ENCODE measurements around the gene SLC39A6.
"Not testable (repeated sequence)": the region's sequence is repeated elsewhere in the genome, so short reads cannot be mapped to it uniquely, and the experiment has no call there.

The SLC39A6 gene, protein sequence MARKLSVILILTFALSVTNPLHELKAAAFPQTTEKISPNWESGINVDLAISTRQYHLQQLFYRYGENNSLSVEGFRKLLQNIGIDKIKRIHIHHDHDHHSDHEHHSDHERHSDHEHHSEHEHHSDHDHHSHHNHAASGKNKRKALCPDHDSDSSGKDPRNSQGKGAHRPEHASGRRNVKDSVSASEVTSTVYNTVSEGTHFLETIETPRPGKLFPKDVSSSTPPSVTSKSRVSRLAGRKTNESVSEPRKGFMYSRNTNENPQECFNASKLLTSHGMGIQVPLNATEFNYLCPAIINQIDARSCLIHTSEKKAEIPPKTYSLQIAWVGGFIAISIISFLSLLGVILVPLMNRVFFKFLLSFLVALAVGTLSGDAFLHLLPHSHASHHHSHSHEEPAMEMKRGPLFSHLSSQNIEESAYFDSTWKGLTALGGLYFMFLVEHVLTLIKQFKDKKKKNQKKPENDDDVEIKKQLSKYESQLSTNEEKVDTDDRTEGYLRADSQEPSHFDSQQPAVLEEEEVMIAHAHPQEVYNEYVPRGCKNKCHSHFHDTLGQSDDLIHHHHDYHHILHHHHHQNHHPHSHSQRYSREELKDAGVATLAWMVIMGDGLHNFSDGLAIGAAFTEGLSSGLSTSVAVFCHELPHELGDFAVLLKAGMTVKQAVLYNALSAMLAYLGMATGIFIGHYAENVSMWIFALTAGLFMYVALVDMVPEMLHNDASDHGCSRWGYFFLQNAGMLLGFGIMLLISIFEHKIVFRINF

DNA sequence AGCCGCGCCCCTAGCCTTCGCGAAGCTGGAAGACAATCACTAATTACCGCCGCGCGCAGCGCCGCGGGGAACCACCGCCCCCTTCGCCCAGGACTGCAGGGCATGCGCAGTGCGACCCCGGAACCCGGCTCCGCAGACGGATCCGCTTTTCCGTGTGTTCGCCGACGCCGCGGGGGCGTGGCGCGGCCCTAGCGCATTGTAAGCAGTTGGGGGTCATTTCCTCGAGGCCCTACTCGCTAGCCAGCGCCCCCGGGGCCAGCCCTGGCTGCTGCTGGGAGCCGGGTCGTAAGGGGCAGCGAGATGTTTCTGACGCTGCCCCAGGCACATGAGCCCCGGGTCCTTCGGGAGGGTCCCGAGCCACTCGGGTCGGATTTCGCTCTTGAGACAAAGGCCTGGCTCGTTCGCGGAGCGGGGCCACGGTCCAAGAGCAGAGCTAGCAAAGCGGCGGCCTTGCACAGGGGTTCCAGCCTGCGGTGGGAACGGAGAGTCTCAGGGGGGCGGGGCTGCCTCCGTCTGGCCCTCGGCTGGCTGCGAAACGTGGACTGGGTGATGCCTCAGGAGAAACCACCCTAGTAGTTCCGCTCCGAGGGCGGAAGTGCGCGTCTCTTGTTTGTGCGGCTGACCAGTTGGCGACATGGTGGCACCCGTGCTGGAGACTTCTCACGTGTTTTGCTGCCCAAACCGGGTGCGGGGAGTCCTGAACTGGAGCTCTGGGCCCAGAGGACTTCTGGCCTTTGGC is at the start of gene SLC39A6, which contains the start of gene ELP2:
Gene SLC39A6 (minus strand): TSS at position 41 of the 739 bp plus-strand sequence. CDS start 2,333 bp downstream, outside the sequence.
Gene ELP2 (plus strand): TSS at position 600 of the 739 bp plus-strand sequence. CDS start 35 bp downstream, at position 635.
- DNase-seq = peak; percentile 96

DNA sequence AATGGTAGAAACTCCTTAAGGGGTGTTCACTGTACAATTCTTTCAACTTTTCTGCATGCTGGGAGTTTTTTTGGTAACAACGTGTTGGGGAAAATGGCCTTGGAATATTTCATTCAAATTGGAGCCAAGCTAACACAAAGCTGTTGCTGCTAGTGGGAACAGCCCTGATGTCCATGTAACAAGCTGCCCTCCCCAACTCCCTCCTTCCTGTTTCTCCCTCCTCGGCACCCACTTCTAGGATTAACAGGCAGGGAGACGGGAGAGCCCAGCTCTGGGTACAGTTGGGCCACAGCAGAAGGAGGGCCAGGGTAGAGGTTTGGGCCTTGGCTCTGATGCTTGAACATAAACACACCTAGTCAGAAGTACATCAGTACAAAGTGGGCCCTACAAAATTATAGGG is 48.8 kb upstream of the SLC39A6 start:
- DNase-seq = no peak

DNA sequence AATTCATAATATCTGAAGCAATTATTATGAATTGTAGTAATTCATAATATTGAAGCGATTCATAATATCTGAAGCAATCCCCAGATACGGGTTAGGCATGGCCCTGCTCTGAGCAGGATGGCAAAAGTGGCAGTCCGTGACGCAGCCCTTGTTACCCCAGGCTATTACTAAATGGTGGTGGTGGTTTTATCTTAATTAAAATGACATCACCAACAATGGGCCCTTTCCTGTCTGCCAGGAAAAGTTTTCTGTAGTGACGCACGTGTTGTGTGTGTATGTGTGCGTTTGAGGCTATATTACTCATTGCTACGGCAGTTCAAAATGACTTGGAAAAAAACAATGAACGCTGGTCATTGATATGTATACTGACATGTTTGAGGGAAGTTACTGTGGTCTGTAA is 47.6 kb upstream of the SLC39A6 start:
- DNase-seq = no peak

DNA sequence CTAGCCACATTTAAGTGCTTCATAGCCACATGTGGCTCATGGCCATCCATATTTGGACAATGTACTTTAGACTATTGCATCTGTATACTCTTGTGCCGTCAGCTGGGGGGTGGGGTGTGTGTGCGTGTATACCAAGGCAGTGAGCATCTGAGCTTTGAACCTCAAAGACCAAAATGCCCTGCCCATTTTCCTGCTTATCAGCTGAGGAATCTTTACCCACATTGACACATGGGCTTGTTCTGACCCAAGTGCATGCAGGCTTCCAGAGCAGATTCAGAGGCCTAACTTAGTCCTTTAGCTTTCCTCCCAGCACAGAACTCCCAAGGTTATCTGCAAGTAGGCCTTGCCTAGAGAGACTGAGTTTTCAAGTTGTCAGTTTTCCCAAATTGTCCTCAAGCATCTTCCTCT is 47.0 kb upstream of the SLC39A6 start:
- DNase-seq = no peak

DNA sequence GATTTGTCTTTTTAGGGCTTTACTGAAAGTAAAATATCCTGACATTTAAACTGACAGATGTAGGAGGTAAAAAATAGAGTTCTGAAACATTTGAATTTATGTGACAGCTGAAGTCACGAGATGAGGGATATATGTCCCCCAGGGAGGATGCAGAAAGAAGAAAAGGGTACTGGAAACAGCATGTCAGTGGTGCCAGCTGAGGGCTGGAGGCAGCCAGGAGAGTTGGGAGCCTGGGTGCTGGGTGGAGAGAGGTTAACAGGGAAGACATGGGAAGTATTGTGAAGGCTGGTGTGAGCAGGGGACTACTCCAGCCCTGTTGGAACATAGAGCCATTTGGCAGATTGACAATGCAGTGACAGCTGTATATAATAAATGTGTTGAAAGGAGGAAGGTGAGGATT is 46.3 kb upstream of the SLC39A6 start:
- DNase-seq = no peak

DNA sequence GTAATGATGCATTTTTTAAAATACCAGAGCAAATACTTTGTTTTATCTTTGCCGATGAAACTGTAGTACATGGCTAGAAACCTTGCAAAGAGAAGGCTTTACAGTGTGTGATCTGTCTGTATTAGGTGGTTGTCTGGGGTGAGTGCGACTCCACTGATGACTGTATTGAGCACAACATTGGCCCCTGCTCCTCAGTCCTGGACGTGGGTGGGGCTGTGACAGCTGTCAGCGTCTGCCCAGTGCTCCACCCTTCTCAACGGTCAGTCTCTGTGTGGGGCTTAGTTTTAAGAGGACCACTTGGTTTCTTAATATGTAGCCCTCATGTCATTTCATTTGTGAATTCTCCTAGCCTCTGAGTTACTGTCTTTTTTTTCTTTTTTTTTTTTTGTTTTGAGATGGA is 40.8 kb upstream of the SLC39A6 start:
- DNase-seq = no peak

DNA sequence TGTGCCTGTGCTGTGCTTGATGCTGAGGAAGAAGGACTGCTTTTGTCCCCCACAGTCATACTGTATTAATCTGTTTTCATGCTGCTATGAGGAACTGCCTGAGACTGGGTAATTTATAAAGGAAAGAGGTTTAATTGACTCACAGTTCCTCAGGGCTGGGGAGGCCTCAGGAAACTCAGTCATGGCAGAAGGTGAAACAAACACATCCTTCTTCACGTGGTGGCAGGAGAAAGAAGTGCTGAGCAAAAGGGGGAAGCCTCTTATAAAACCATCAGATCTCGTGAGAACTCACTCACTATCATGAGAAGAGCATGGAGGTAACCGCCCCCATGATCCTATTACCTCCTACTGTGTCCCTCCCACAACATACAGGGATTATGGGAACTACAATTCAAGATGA is 39.2 kb upstream of the SLC39A6 start:
- not testable (repeated sequence) for DNase-seq

DNA sequence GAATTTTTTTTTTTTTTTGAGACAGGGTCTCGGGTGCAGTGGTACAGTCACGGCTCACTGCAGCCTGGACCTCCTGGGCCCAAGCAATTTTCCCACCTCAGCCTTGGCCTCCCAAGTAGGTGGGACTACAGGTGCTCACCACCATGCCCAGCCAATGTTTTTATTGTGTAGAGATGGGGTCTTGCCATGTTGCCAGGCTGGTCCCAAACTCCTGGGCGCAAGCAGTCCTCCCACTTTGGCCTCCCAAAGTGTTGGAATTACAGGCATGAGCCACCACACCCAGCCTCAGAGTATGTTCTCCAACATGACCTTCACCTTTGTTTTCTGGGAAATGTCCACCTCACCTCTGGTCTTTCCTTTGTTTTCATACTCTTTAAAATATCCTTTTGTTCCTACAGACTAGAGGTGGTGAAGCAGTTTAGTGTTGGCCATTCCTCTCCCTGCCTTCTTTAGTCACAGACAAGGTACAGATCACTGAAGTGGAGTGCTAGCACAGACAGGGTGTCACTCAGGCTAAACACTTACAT is 38.6 kb upstream of the SLC39A6 start:
- no peak for DNase-seq

DNA sequence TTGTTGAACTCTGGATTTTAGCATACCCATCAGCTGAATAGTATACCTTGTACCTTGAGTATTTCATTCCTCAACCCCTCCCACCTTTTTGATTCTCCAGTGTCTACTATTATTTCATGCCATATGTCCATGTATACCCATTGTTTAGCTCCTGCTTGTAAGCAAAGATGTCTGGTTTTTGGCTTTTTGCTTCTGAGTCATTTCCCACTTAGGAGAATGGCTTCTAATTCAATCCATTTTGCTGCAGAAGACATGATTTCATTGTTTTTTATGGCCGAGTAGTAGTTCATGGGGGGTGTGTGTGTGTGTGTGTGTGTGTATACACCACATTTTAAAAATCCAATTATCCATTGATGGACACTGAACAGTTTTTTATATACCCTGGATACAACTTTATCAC is 33.8 kb upstream of the SLC39A6 start:
- DNase-seq = no peak

DNA sequence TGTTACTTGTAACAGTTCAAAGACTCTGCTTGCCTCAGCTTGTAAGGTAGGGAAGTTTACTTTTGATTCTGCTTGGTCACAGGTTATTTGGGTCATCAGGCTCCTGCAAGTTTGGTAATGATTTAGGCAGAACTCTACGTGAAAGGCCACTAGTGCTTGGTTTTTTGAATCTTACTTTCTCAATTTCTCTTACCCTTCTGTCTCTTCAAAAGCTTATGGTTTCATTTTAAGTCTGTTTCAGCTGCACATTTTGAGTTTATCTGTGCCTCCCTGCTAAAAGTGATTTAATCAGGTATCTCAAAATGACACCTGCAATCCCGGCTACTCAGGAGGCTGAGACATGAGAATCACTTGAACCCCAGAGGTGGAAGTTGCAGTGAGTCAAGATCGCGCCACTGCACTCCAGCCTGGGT is 31.8 kb upstream of the SLC39A6 start:
- no peak for DNase-seq

DNA sequence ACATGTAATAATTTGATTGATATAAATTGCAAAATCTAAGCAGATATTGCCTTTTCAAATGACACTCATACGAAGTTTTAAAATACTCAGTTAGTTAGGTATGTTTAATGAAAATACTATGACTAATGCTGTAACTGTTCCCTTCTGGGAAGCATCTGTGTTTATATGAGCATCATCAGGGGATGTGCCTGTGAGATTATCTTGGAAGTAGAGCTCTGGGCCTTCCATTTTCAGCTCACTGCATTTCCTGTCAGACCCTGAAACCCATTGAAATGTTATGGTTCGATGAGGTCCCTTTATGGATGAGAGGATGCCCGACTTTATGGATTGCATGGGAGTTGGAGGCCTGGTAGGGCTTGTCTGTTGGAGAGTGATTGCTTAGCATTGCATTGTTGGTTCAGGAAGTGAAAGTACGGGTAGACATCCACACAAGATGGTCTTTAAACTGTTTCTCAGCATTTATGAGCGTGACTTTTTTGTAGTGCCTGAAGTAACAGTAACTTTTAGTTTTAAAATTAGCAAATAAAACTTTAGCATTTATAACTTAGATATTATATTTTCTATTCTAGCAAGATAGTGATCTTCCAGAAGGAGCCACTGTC is 29.2 kb upstream of the SLC39A6 start:
- no peak for DNase-seq

DNA sequence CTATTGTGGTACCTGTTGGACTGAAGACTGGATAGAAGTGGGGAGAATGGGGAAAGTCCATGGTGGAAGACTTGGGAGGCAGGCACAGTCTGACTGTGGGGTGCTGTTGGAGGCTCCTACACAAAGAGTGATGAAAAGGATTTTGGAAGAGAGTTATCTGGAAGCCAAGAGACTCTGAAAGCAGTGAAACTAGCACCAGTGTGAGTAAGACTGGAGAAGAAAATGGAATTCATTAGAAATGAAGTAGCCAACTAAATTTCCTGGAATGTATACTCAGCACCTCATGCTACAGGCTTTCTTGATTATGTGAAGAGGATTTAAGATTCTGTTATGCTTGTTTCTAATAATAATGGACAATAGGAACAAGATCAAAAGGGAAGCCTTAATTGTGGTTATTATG is 28.3 kb upstream of the SLC39A6 start:
- DNase-seq = no peak

DNA sequence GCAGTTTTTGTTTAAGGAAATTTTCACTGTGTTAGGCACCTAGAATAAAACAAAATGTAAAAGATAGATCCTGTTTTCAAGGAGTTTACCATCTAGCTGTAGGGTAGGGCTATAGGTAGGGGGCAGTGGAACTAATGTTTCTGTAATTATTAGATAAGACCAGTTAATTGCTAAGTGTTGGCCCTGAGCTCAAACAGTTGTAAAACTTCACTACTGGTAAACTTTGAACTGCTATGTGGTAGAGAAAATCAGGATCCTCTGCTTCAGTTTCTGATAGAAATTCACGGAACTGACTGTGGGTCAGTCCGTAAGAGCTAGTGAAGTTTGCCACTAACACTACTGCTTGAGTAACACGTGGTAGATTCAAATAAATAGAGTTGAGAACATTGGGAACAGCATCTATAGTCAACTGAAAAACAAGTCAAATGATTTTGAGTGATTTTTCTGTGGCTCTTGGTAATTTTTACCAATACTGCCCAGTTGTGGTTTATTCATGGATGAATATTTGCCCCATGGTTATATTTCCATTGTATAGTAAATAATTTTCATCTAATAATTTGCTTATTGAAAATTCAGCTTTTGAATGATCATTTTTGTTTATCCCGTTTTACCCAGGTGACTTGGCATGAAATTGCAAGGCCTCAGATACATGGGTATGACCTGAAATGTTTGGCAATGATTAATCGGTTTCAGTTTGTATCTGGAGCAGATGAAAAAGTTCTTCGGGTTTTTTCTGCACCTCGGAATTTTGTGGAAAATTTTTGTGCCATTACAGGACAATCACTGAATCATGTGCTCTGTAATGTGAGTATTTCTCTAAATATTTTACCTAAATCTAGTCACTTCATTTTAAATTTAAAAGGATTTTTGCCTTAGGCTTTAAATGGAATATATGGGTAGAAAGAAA is 27.0 kb upstream of the SLC39A6 start:
- DNase-seq = no peak

DNA sequence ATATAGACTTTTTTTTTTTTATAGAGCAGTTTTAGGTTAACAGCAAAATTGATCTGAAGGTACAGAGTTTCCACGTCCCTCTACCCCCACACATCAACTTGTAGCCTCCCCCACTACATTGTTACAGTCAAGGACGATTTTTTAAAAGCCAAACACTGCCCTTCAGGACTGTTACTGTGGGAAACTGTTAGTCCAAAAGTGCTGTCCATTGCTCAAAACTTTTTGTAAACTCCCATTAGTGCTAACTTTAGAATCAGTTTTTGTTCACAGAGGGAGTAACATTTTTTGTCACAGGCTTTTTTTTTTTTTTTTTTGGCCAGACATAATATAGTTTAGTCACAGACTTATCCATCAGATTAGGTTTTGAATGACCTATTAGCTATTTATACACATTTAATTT is 24.6 kb upstream of the SLC39A6 start:
- DNase-seq = no peak

DNA sequence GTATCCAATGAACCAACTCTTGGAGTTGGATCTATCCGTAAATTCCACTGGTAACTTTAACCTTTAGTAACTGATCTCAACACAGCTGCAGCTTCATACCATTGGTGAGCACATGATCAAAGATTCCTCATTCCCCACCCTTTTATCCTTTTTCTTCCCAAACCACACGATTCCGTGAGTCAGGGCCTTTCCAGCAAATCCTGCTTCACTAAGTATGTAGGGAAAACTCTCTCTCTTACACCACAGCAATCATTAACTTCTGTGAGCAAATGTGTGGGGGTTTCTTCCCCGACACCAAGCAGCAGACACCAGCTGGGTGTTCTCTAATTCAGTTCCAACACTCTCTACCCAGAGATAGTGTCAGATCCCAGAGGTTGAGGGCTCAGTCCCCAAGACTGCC is 24.1 kb upstream of the SLC39A6 start:
- no peak for DNase-seq

DNA sequence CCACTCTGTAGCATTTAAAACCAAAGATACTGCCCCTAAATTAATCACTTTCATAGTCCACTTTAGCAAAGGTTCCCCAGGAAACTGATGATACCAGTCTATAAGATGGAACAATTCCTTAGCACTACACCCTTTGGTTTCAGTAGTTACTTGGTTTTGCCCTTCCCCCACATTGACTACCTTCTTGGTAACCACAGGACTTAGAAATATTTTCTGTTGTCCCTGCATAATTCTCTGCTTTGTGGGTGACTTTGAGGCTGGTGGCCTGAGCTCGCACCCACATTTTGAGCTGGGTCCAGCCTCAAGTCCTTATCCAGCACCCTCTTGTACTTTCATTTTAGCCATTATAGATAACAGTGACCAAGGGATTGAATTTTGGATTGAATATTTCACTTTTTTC is 23.6 kb upstream of the SLC39A6 start:
- no peak for DNase-seq

DNA sequence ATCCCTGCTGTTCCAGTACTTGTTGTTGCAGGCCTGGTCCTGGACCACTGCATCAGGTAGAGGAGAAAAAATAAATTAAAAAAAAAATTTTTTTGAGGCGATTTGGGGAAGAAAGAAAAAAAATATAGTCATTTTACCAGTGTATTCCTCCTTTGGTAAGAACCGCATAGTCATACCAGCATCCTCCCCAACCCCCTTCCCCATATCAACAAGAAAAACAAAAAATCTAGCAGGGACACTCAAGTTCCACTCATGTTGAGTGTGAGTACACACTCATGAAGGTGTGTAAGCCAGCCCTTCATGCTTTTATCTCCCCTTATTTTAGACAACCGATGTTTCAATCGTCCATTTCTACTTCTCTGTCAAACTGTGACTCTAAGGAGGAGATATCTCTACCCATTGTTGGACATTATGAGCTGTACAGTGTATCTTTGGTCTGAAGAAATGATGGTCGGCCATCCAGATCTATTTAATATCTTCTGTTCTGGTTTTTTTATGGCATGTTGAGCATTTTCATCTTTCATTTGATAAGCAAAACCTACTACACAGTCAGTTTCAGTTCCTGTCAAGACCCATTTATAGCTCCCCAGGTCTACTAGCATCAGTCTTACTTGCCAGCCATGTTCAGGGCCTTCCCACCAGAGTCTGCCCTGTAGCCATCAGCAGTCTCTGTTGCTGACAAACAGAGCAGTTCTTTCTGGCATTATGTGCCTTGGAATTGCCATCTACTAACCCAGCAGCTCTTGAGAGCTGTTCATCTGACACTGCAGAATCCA is 20.6 kb upstream of the SLC39A6 start:
- no peak for DNase-seq

DNA sequence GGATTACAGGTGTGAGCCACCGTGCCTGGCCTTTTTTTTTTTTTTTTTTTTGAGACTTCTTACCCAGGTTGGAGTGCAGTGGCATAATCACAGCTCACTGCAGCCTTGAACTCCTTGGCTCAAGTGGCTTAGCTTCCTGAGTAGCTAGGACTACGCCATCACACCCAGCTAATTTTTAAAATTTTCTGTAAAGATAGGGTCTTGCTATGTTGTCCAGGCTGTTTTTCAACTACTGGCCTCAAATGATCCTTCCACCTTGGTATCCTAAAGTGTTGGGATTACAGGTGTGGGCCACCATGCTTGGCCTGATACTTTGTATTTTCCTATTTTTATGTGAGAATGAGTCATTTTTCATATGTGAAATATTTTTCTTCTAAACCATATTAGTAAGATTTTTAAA is 14.3 kb upstream of the SLC39A6 start:
- no peak for DNase-seq

DNA sequence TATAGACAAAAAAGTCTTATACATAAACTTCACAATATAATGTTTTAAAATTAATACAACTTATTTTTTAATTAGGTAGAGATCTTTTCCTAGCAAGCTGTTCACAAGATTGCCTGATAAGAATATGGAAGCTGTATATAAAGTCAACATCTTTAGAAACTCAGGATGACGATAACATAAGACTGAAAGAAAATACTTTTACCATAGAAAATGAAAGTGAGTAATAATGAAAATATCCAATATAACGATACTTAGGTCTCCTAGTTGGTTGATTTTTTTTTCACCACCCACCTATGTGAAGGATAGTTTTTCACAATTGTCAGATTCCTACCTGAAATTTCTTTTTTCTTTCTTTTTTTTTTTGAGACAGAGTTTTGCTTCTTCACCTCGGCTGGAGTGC is 13.6 kb upstream of the SLC39A6 start:
- no peak for DNase-seq

DNA sequence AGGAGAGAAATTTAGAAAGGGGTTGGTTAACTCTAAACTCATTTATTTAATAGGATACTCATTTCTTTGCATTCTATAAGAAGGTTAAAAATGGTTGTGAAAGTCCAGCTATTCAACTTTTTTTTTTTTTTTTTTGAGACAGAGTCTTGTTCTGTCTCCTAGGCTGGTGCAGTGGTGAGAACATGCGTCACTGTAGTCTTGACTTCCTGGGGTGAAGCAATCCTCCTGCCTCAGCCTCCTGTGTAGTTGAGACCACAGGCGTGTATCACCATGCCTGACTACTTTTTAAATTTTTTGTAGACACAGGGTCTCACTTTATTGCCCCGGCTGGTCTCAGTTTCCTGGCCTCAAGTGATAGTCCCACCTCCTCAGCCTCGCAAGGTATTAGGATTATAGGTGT is 12.4 kb upstream of the SLC39A6 start:
- DNase-seq = no peak

DNA sequence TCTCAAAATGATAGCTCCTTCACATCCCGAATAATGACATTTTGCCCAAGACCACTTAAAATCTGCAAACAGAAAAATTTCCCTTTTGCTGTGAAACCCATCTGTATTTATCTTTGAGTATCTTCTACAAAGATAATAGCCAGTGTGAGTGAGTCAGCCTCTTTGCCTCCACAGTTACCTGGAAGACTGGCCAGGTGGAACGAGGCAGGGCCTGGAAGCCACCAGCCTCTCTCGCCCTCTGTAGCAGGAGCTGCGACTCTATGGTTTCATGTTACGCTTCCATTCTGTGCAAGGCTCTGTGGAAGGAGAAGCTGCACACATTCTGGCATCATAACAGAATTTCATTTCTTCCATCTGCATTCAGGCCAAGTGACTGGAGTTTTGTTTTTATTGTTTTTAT is 10.1 kb upstream of the SLC39A6 start:
- DNase-seq = no peak
